Calu3 (cell line): Measurements from ENCODE around the gene ROPN1. TPM values are rescaled to one million over a fixed set of nuclear protein-coding genes. Genes with fewer than 3 reads are reported as not detected.

Source experiments
- BruUV-seq: library from RNA; stranded (reverse); fragments of 400-500 nt; replicated peaks from 2 replicates; lab custom pipeline; 2021; lab: Mats Ljungman, UMichigan
- CTCF ChIA-PET: fragments of 300-600 bp; sonication (Branson Sonifier 250); formaldehyde crosslinking; loops from one replicate; lab custom pipeline; 2022; ENCODE audit warnings: antibody characterized with exemption; lab: Charles Lee
- DNase-seq: peaks from one replicate; pipeline ENCODE4 v3.0.0; 2022
- H3K27ac Mint-ChIP-seq: one replicate; pipeline ENCODE4 v1.8.0; 2022; ENCODE audit warnings: mixed read lengths; ENCODE audit not compliant: unreplicated experiment
- H3K27me3 Mint-ChIP-seq: one replicate; pipeline ENCODE4 v1.8.0; 2022; ENCODE audit warnings: mixed read lengths; ENCODE audit not compliant: unreplicated experiment
- H3K36me3 Mint-ChIP-seq: one replicate; pipeline ENCODE4 v1.8.0; 2022; ENCODE audit warnings: mild to moderate bottlenecking, moderate library complexity, mixed read lengths; ENCODE audit not compliant: insufficient read depth, unreplicated experiment
- H3K4me1 Mint-ChIP-seq: one replicate; pipeline ENCODE4 v1.8.0; 2022; ENCODE audit warnings: mild to moderate bottlenecking, low read depth, mixed read lengths; ENCODE audit not compliant: unreplicated experiment
- H3K4me3 Mint-ChIP-seq: one replicate; pipeline ENCODE4 v1.8.0; 2022; ENCODE audit warnings: mild to moderate bottlenecking, low read depth, moderate library complexity, mixed read lengths; ENCODE audit not compliant: unreplicated experiment
- H3K9me3 Mint-ChIP-seq: one replicate; pipeline ENCODE4 v1.8.0; 2022; ENCODE audit warnings: low read depth, mixed read lengths; ENCODE audit not compliant: unreplicated experiment
- intact Hi-C: fragments of 100-400 bp; cut with micrococcal nuclease; formaldehyde crosslinking; loops from one replicate; pipeline ENCODE4 v1.10.0; 2022; ENCODE audit not compliant: unreplicated experiment
- total RNA-seq: library from RNA; stranded (reverse); gene quantifications from 2 replicates; pipeline ENCODE4 v1.2.3, GENCODE V29; 2022
- TF ChIP-seq, protein P1 (sequence below): fragments of 200-600 bp; IDR thresholded peaks from one replicate; pipeline ENCODE4 v1.8.0; 2022; ENCODE audit warnings: antibody characterized with exemption; ENCODE audit not compliant: unreplicated experiment

The ROPN1 gene
- total RNA-seq, 1 experiment from 2014 or later, result not detected

GRCh38 chr3:123920868-123921267 lies 71.1 kb downstream of the ROPN1 start:
- peaks cover 4% of the 10 kb centered on the region for H3K36me3 Mint-ChIP-seq
- no TSS peak for BruUV-seq
- H3K27me3 Mint-ChIP-seq, result no peaks in the 10 kb centered on the region
- DNase-seq, result no peak
- no peak overlapping the region for H3K27ac Mint-ChIP-seq
- H3K9me3 Mint-ChIP-seq, result peaks cover 12% of the 10 kb centered on the region
- TF ChIP-seq, protein P1, sequence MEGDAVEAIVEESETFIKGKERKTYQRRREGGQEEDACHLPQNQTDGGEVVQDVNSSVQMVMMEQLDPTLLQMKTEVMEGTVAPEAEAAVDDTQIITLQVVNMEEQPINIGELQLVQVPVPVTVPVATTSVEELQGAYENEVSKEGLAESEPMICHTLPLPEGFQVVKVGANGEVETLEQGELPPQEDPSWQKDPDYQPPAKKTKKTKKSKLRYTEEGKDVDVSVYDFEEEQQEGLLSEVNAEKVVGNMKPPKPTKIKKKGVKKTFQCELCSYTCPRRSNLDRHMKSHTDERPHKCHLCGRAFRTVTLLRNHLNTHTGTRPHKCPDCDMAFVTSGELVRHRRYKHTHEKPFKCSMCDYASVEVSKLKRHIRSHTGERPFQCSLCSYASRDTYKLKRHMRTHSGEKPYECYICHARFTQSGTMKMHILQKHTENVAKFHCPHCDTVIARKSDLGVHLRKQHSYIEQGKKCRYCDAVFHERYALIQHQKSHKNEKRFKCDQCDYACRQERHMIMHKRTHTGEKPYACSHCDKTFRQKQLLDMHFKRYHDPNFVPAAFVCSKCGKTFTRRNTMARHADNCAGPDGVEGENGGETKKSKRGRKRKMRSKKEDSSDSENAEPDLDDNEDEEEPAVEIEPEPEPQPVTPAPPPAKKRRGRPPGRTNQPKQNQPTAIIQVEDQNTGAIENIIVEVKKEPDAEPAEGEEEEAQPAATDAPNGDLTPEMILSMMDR, result no peak
- intact Hi-C loops, result no loop called here
- no peaks in the 10 kb centered on the region for H3K4me1 Mint-ChIP-seq
- CTCF ChIA-PET, result no interaction called here
- no peak overlapping the region for H3K4me3 Mint-ChIP-seq

DNA sequence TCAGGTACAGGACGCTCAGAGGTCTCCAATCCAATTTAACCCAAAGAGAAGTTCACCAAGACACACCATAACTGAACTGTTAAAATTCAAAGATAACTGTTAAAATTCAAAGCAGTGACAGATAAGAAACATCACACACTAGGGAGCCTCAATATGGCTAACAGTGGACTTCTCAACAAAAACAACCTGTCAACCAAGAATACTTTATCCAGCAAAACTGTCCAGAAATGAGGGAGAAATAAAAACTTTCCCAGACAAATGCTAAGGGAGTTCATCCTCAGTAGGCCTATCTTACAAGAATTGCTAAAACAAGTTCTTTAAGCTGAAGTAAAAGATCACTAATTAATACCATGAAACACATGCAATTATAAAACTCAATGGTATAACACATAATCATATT lies 71.5 kb downstream of the ROPN1 start:
- TF ChIP-seq, protein P1, result no peak
- BruUV-seq, result no TSS peak
- H3K36me3 Mint-ChIP-seq, result peaks cover 4% of the 10 kb centered on the region
- CTCF ChIA-PET, result no interaction called here
- H3K4me3 Mint-ChIP-seq, result no peak overlapping the region
- intact Hi-C loops, result no loop called here
- H3K9me3 Mint-ChIP-seq, result peaks cover 12% of the 10 kb centered on the region
- H3K4me1 Mint-ChIP-seq, result no peaks in the 10 kb centered on the region
- DNase-seq, result no peak
- no peak overlapping the region for H3K27ac Mint-ChIP-seq
- no peaks in the 10 kb centered on the region for H3K27me3 Mint-ChIP-seq

GRCh38 chr3:123919353-123919752 lies 72.6 kb downstream of the ROPN1 start:
- intact Hi-C loops, result no loop called here
- CTCF ChIA-PET, result no interaction called here
- Mint-ChIP-seq H3K36me3 (peaks cover 4% of the 10 kb centered on the region), H3K9me3 (peaks cover 12% of the 10 kb centered on the region), H3K27me3 (no peaks in the 10 kb centered on the region), H3K4me3 (no peak overlapping the region), H3K4me1 (no peaks in the 10 kb centered on the region), H3K27ac (no peak overlapping the region)
- no TSS peak for BruUV-seq
- TF ChIP-seq, protein P1, result no peak
- no peak for DNase-seq

Other genes with a start within 250 kb of the ROPN1 start
- 8.0 and 10.7 TPM in 2 replicates for gene MYLK, start 107.8 kb downstream of the ROPN1 start, total RNA-seq
- 53.0 and 60.6 TPM in 2 replicates for gene CCDC14, start 30.9 kb downstream of the ROPN1 start, total RNA-seq
- gene KALRN, start 41.2 kb upstream of the ROPN1 start, total RNA-seq, result 5.0 and 7.4 TPM in 2 replicates